Measurements from ENCODE around the gene RIPPLY2. TPM values are rescaled to one million over a fixed set of nuclear protein-coding genes. Genes with fewer than 3 reads are reported as not detected.

Gene RIPPLY2
- total and polyA plus RNA-seq, 4 donors = 0.05 to 0.24 TPM; not detected in 2

- no peaks in the 10 kb centered on the region for H3K27me3 ChIP-seq (ENCODE audit: control insufficient read depth in 3 of 3, insufficient read depth in 3 of 3, low read length in 2 of 3)
- whole genome bisulfite sequencing, 2 donors = 75 to 84% methylated on average over 3 of the region's 3 CpGs
- peaks cover 0 to 3% (median under 1%) of the 10 kb centered on the region in 4 donors for H3K9me3 ChIP-seq (ENCODE audit: control insufficient read depth in 4 of 4, insufficient read depth in 3 of 4, low read length in 3 of 4)
- no peak for DNase-seq
- no peak for ATAC-seq (ENCODE audit: insufficient read depth, low FRiP score)
- H3K27ac ChIP-seq (ENCODE audit: low read depth in 1 of 2, low read length in 1 of 2) = no peak overlapping the region
- H3K36me3 ChIP-seq (ENCODE audit: control insufficient read depth in 4 of 4, insufficient read depth in 4 of 4, low read length in 4 of 4) = no peaks in the 10 kb centered on the region
- no peak for TF ChIP-seq CTCF (IDR thresholded peaks at IDR 0.05; ENCODE audit: control extremely low read depth, extremely low read depth)
- no peak overlapping the region for H3K9ac ChIP-seq (ENCODE audit: insufficient read depth in 1 of 2, low read length in 2 of 2)
- H3K4me1 ChIP-seq (ENCODE audit: control insufficient read depth in 5 of 5, insufficient read depth in 5 of 5, low read length in 5 of 5) = peaks cover 0 to 14% (median 0%) of the 10 kb centered on the region in 5 donors
- no peak overlapping the region for H3K4me3 ChIP-seq
Observed at GRCh38 chr6:83822629-83823169, 30.5 kb upstream of the RIPPLY2 start.

- H3K36me3 ChIP-seq (ENCODE audit: control insufficient read depth in 4 of 4, insufficient read depth in 4 of 4, low read length in 4 of 4) = no peaks in the 10 kb centered on the region
- no peak for TF ChIP-seq CTCF (IDR thresholded peaks at IDR 0.05; ENCODE audit: control extremely low read depth, extremely low read depth)
- H3K9ac ChIP-seq (ENCODE audit: insufficient read depth in 1 of 2, low read length in 2 of 2) = no peak overlapping the region
- no peaks in the 10 kb centered on the region for H3K27me3 ChIP-seq (ENCODE audit: control insufficient read depth in 3 of 3, insufficient read depth in 3 of 3, low read length in 2 of 3)
- H3K9me3 ChIP-seq (ENCODE audit: control insufficient read depth in 4 of 4, insufficient read depth in 3 of 4, low read length in 3 of 4) = peaks cover 0 to 3% (median 1%) of the 10 kb centered on the region in 4 donors
- H3K4me1 ChIP-seq (ENCODE audit: control insufficient read depth in 5 of 5, insufficient read depth in 5 of 5, low read length in 5 of 5) = peaks cover 0 to 9% (median 0%) of the 10 kb centered on the region in 5 donors
- no peak overlapping the region for H3K27ac ChIP-seq (ENCODE audit: low read depth in 1 of 2, low read length in 1 of 2)
- 21 to 43% methylated on average over 3 of the region's 3 CpGs for WGBS, 2 donors
- peak in 2 of 3 donors; percentile 22 to 28 for DNase-seq
- no peak overlapping the region for H3K4me3 ChIP-seq
- ATAC-seq (ENCODE audit: insufficient read depth, low FRiP score) = peak; percentile 34
Observed at GRCh38 chr6:83824388-83824801, 28.8 kb upstream of the RIPPLY2 start.

- peak overlapping the region in 1 of 2 donors; percentile 64 for H3K9ac ChIP-seq (ENCODE audit: insufficient read depth in 1 of 2, low read length in 2 of 2)
- no peaks in the 10 kb centered on the region for H3K27me3 ChIP-seq (ENCODE audit: control insufficient read depth in 3 of 3, insufficient read depth in 3 of 3, low read length in 2 of 3)
- peak in 2 of 3 donors; percentile 16 to 26 for DNase-seq
- H3K4me1 ChIP-seq (ENCODE audit: control insufficient read depth in 5 of 5, insufficient read depth in 5 of 5, low read length in 5 of 5) = peaks cover 0 to 9% (median 0%) of the 10 kb centered on the region in 5 donors
- no peak for ATAC-seq (ENCODE audit: insufficient read depth, low FRiP score)
- WGBS, 2 donors = 25 to 28% methylated on average over 2 of the region's 2 CpGs
- H3K9me3 ChIP-seq (ENCODE audit: control insufficient read depth in 4 of 4, insufficient read depth in 3 of 4, low read length in 3 of 4) = peaks cover 0 to 3% (median 1%) of the 10 kb centered on the region in 4 donors
- no peaks in the 10 kb centered on the region for H3K36me3 ChIP-seq (ENCODE audit: control insufficient read depth in 4 of 4, insufficient read depth in 4 of 4, low read length in 4 of 4)
- no peak overlapping the region for H3K4me3 ChIP-seq
- H3K27ac ChIP-seq (ENCODE audit: low read depth in 1 of 2, low read length in 1 of 2) = no peak overlapping the region
- no peak for TF ChIP-seq CTCF (IDR thresholded peaks at IDR 0.05; ENCODE audit: control extremely low read depth, extremely low read depth)
Observed at GRCh38 chr6:83824831-83825230, 28.3 kb upstream of the RIPPLY2 start.

GRCh38 chr6:83827050-83827449 is 26.1 kb upstream of the RIPPLY2 start:
- Histone ChIP-seq H3K27me3 (ENCODE audit: control insufficient read depth in 3 of 3, insufficient read depth in 3 of 3, low read length in 2 of 3) (no peaks in the 10 kb centered on the region), H3K27ac (ENCODE audit: low read depth in 1 of 2, low read length in 1 of 2) (no peak overlapping the region), H3K9me3 (ENCODE audit: control insufficient read depth in 4 of 4, insufficient read depth in 3 of 4, low read length in 3 of 4) (peaks cover 0 to 2% (median 0%) of the 10 kb centered on the region in 4 donors), H3K4me3 (no peak overlapping the region), H3K4me1 (ENCODE audit: control insufficient read depth in 5 of 5, insufficient read depth in 5 of 5, low read length in 5 of 5) (peaks cover 0 to 9% (median 0%) of the 10 kb centered on the region in 5 donors), H3K36me3 (ENCODE audit: control insufficient read depth in 4 of 4, insufficient read depth in 4 of 4, low read length in 4 of 4) (no peaks in the 10 kb centered on the region), H3K9ac (ENCODE audit: insufficient read depth in 1 of 2, low read length in 2 of 2) (no peak overlapping the region)
- no peak for ATAC-seq (ENCODE audit: insufficient read depth, low FRiP score)
- WGBS, 2 donors = 62 to 70% methylated on average over 2 of the region's 2 CpGs
- no peak for DNase-seq
- no peak for TF ChIP-seq CTCF (IDR thresholded peaks at IDR 0.05; ENCODE audit: control extremely low read depth, extremely low read depth)
